Astrocyte (in vitro differentiated cells and primary cell): ENCODE measurements around the gene STIL.

ENCODE experiments used
- EZH2 ChIP-seq: IDR thresholded peaks from 2 replicates; pipeline ENCODE4 v1.6.1; 2012; ENCODE audit warnings: mild to moderate bottlenecking, low read length, inconsistent platforms; ENCODE audit not compliant: insufficient read depth
- TF ChIP-seq, protein P1 (sequence below): IDR thresholded peaks from 2 replicates; pipeline ENCODE4 v1.5.1; 2011; ENCODE audit warnings: low read depth, mild to moderate bottlenecking, inconsistent platforms, low read length, moderate library complexity; ENCODE audit not compliant: insufficient read depth

DNA sequence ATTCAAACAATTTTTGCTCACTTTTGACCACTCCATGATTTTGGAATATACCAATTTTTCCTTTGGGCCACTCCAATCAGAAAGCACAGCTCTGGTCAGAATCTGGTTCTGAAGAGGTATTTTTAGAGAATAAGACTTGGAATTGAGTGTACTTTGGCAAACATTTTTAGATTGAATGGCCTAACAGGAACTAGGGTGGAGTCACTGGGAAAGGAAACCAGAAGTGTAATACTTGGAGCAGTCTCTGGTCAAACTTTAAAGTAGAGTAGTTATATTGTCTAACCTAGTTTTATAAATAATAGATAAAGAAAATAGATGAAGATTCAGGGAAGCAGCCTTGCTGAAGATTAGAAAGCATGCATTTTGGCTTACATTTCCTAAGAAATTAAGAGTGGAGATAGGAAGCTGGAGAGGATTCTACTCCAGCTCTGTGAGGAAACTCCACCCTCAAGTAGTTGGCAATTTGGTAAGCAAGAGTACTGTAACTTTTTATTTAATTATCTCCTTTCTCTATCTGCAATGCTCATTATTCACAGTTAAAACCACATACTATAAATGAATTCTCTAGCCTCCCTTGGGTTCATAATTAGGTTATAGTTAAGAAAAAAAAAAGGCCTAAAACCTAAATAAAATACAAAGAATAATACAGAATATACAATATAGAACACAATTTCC is 15.8 kb downstream of the STIL start:
- TF ChIP-seq, protein P1, sequence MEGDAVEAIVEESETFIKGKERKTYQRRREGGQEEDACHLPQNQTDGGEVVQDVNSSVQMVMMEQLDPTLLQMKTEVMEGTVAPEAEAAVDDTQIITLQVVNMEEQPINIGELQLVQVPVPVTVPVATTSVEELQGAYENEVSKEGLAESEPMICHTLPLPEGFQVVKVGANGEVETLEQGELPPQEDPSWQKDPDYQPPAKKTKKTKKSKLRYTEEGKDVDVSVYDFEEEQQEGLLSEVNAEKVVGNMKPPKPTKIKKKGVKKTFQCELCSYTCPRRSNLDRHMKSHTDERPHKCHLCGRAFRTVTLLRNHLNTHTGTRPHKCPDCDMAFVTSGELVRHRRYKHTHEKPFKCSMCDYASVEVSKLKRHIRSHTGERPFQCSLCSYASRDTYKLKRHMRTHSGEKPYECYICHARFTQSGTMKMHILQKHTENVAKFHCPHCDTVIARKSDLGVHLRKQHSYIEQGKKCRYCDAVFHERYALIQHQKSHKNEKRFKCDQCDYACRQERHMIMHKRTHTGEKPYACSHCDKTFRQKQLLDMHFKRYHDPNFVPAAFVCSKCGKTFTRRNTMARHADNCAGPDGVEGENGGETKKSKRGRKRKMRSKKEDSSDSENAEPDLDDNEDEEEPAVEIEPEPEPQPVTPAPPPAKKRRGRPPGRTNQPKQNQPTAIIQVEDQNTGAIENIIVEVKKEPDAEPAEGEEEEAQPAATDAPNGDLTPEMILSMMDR: no peak
- no peak for TF ChIP-seq EZH2
